GM21381 (cell line): ENCODE results near the gene C10orf67.
"Not testable (repeated sequence)": the region's sequence is repeated elsewhere in the genome, so short reads cannot be mapped to it uniquely, and the experiment has no call there.

Experiments
- ATAC-seq: cut with Tn5 transposase; IDR thresholded peaks from one replicate; pipeline ENCODE4 v1.9.1; 2021; ENCODE audit warnings: mild to moderate bottlenecking, moderate library complexity; ENCODE audit not compliant: unreplicated experiment

The C10orf67 gene

DNA sequence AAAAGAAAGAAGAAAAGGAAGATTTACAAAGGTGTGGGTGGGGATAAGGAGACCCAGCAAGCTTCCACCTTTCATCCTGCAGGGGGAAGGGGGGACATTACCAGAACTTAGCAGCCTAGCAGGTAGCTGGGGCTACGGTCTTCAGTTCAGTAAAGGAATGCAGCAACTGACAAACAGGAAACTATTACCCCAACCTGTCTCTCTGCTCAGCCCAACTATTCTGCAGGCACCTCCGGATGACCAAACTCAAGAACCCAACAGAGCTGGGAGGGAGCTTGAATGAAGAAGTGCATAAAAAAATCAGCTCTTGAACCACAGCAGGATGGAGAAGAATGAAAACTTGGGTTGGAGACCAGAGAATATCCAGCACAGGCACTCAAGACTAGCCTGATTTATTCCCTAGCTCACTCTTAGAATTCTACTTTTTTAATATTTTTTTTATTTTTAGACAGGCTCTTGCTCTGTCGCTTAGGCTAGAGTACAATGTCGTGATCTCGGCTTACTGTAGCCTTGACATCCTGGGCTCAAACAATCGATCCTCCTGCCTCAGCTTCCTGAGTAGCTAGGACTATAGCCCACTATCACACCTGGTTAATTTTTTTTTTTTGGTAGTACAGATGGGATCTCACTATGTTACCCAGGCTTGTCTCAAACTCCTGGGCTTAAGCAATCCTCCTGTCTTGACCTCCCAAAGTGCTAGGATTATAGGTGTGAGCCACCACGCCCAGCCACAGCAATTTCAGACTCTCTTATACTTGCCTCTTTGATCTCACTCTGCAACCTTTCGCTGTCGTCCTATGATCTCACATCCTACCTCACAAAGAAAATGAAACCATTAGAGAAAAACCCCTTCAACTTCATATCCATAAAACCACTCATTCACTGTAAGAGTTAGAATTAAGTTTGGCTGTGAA lies 18.5 kb upstream of the C10orf67 start:
- peak; percentile 34 for ATAC-seq

DNA sequence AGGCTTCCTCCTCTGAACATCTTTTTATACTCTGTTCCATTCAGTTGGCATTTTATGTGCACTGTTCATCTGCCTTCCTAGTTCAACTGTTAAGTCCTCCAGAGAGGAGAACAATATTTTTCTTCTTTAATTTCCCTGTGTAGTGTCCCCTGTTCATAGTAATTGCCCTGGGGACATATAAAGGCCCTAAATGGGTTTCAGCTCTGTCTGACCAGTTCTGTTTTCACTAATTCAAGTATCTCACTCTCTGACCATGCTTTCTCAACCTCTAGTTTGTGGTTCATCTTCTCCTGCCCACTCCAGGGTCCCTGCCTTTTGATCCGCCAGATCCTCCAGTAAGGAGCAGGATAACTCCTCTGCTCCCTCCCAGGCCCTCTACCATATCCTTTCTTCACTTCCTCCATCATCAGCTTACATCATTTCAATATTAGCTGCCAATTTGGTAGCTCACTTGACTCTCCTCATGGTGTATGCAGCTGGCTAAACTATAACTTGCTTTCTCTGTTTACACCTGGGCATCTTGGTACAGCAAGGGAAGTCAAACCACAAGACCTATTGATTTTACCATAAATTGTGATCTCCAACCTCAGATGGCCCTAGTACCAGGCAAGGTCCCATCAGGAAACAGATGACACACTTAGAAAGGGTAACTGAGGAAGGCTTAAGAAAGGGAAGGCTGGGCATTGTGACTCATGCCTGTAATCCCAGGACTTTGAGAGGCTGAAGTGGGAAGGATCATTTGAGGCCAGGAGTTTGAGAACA lies 17.7 kb upstream of the C10orf67 start:
- peak; percentile 53 for ATAC-seq

DNA sequence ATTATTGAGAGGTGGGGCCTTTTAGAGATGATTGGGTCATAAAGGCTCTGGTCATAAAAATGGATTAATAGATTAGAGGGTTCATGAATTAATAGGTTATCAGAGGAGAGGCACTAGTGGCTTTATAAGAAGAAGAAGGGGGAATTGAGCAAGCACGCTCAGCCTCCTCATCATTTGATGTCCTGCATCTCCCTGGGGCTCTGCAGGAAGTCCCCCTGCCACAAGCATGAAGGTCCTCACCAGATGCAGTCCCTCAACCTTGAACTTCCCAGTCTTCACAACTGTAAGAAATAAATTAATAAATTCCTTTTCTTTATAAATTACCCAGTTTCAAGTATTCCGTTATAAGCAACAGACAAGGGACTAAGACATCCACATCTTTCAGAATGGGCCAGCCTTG lies 17.1 kb upstream of the C10orf67 start:
- no peak for ATAC-seq

DNA sequence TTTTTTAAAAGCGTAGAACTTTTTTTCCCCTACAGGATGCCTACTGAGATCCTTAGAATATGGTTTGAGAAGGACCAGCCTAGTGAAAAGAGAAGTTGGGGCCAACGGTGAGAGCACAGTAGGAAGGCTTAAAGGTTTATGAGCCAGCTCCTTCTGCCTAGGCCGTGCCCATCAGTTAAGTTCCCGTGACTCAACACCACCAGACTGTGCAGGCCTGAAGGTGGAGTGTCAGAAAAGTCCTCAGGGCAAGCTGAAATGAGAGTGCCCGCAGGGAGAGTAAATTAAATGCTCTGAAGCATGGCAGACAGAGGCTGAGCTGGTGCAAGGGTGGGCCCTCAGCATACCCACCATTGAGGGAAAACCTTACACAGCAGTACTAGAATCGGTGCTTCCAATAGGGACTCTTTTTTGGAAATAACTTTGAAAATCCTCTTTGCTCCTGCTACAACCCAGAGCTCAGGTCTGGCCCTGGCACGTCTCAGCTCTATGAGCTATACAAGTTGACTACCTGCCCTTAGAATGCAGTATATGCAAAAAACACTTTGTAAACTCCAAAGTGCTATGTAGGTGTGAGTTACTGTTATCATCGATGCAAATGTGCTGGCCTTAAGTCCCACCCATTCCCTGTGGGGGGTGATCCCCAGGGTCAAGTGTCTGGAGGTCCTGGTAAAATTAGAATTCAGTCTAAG lies 15.2 kb upstream of the C10orf67 start:
- no peak for ATAC-seq

DNA sequence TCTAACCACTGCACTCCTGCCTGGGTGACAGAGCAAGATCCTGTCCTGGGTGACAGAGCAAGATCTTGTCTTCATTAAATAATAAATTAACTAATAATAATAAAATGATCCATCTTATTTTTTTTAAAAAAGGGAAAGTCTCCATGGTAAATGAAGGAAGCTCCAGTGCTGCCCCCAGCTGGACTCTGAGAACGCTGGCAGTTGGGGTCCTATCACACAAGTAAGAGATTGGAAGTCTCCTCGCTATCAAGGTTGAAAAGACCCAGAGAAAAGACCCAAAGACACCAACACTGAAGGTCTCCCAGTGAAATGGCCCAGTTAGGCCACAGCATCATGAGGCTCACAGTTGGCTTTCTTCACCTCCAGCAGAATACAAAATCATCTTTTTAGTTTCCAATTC lies 13.8 kb upstream of the C10orf67 start:
- no peak for ATAC-seq

DNA sequence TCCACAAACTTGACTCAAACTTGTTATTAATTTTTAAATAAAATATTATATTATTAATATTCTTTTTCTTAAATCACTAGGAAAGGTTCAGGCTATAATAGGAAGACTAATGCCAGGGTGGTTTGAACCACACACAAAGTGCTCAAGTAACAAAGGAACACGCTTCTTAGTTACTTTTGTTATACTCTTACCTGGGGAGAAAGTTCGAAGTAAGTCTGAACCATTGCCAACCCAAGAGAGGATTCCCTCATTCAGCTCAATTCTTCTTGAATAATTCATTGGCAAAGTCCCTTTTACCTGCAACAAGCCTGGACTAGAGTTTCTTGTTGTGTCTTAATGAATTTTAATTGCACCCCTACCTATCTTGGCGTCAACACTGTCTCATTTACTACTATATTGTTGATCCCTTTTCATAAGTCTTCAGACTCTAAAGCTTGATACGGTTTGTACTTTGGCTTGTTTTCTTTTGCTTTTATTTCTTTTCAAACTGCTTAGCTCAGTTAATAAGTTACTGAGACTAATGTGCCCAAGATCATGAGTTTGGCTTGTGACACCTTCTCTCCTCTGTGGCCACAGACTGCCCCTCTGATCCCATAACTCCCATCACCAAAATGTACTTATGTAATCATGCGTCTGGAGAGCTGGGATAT lies 10.2 kb upstream of the C10orf67 start:
- ATAC-seq = no peak

DNA sequence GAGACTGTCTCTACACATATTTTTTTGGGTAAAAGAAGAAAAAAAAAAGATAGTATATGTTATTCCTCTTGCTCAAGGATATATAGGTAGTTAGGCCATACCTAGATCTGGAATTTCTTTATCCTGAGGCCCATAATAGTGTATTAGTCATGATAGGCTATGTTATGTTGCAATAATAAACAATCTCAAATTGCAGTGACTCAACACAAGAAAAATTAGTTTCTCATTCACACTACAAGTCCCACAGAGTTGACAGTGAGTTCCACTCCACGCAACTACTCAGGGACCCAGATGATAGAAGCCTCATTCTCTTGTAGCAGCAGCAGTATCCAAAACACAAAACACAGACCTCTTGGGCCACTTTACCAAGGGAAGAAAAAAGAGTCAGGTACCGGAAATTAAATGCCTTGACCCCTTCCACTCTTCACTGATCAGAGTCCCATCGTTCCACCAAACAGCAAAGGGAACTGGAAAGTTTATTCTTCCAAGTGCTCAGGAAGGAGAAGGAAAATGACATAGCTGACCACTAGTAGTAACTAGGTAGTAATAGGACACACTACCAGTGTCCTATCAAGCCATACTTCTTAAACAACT lies 7.4 kb upstream of the C10orf67 start:
- ATAC-seq = no peak

DNA sequence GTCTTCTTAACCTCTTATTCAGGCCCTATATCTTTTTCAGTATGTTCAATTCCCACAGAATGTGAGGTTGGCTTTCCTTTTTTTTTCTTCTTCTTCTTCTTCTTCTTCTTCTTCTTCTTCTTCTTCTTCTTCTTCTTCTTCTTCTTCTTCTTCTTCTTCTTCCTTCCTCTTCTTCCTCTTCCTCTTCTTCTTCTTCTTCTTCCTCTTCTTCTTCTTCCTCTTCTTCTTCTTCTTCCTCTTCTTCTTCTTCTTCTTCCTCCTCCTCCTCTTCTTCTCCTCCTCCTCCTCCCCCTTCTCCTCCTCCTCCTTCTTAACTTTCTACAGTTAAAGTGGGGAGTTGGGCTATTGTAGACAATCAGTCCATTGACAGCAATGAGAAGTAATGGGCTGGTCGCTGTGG lies 6.1 kb upstream of the C10orf67 start:
- ATAC-seq = not testable (repeated sequence)

DNA sequence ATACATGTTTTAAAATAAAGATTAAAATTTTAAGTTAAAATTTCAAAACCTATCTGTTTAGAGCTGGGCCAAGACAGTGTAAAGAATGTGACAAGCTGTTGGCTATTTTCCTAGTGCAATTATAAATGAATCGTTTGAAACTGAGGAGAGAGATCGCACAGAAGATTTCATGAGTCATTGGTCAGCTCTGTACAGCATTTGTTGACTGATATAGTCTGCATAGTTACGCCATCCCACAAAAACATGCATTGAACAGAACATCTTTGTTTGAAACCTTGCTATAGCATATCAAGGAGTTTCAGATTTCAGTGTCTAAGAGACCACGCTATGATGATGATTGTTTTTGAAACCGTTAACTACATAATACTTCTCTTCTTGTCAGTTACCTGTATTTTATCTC lies 1.3 kb upstream of the C10orf67 start:
- ATAC-seq = no peak

DNA sequence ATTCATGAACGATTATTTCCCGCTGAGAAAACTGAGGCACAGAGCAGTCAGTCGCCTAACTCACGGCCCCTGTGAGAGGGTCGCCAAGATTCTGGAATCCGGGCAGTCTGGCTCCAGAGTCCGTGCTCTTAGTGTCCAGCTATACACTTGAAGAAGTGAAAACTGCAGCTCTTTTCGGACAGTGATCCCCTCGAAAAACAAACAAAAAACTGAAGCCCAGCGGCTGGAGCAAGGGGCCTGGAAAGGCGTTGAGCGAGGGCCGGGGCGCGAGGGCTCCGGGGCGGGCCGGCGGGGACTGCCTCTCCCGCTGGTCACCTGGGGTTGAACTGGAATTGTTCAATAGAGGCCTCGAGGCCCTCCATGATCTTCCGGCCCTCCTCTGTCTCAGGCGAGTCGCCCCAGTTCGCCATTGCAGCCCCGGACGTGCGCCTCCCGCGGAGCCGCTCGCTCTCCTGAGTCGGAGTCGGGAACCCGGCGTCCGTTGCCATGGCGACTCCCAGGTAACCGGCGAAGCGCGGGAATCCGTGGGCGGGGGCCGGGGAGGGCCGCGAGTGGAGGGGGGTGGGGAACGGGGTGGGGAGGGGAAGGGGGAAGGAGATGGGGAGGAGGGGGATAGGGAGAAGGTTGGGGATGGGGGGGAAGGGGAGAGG lies 881 bp downstream of the C10orf67 start:
- no peak for ATAC-seq

DNA sequence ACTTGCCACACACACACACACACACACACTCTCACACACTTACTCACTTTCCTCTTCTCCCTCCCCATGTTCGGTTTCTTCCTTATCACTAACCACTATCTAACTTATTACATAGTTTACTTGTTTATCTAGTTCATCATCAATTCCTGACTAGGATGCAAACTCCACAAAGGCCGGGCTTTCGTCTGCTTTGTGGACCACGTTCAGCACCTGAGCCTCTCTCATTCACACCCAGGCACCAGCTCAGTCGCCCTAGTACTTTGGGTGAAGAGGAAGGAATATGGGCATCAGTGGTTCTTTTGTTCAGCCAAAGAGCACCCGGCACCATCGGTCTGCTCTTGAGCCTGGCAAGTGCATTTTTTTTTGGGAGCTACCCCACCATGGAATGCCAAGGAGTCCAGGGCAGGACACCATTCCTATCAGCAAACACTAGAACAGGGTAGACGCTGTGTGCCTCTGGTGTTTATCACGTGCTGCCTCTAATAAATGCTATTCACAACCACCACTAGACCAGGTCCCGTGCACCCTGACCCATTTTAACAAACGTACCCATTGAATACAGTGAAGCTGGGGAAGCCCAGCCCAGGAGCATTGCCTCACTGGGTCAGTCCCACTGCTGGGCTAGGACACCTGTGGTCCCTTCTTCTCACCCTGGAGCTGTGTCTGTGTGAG lies 2.2 kb downstream of the C10orf67 start:
- ATAC-seq = no peak

DNA sequence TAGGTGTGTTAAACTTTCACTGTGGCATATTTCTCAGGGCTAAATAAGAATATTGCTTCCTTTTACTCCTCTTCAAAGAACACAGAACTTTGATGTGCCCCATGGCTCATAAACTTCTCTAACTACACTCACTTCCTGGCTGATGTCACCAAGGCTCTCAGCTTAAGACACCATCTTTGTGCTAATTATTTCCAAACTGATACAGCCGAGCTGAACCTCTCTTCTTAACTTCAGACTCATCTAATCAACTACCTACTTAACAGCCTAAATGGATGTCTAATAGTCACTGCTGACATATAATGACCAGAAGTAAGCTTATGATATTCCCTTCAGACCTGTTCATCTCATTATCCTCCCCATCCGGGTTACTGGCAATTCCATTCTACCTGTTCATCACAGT lies 3.6 kb downstream of the C10orf67 start:
- no peak for ATAC-seq

DNA sequence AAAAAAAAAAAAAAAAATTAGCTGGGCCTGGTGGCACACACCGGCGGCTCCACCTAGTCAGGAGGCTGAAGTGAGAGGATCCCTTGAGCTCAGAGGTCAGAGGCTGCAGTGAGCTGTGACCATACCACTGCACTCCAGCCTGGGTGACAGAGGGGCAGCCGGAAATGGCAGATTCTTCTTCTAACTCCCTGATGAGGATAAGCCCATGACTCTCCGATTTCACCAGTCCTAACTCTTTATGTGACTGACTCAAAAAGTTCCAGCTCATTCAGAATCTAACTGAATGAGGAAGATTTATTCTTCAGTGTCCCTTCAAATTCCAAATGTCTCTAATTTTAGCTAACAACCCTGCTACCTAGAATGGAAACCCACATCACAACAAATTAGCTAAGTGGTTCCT lies 4.2 kb downstream of the C10orf67 start:
- no peak for ATAC-seq

DNA sequence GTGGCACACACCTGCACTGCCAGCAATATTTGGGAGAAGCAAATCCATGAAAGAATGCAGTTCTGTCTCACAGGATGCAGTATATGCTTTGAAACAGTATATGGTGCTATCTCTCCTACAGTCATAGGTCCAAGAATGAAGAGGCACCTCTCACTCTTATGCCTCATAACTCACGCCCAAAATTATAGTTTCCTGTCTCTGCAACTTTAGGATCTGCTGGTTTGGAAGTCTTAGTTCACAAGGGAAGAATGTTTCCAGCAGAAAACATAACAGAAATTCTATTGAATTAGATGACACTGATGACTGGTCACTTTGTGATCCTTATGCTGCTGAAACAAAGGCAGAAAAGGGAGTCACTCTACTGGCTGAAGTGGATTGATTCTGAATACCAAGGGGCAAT lies 5.7 kb downstream of the C10orf67 start:
- ATAC-seq = no peak

DNA sequence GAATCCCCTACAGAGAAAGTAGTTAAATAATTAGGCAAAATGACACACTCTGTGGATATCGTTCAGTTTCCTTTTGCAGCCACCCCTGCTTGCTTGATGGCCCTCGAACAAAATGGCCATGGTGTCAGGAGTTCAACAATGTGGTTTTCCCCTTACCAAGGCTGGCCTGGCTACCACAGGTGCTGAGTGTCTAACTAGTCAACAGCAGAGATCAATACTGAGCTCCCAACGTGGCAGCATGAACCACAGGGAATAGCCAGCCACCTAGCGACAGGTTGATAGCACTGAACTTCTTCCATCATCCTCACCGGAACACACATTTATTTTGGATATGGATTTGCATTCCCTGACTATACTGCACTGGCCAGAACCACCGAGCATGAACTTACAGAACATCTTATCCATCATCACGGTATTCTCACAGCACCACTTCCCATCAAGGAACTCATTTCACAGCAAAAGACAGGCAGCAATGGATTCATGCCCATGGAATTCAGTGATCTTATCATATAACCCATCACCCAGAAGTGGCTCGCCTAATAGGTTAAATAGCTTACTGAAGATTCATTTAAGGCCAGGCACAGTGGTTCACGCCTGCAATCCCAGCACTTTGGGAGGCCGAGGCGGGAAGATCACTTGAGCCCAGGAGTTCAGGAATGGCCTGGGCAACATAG lies 6.3 kb downstream of the C10orf67 start:
- ATAC-seq = no peak

DNA sequence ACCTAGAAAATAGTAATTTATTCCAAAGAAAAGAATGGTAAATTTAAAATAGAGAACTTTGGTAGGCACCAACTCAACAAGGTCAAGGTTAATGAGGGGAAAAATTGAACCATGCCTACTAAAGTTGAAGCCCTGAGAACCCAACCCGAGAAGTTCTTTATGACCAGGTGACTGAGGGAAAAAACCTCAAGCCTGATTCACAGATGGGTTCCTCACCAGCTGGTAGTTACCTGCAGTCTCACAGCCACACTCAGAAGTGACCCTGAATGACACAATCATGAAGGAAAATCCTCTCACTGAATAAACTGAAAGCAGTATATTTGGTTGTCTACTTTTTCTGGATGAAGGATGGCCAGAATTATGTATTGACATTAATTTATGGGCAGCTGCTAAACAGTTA lies 7.0 kb downstream of the C10orf67 start:
- peak; percentile 38 for ATAC-seq

DNA sequence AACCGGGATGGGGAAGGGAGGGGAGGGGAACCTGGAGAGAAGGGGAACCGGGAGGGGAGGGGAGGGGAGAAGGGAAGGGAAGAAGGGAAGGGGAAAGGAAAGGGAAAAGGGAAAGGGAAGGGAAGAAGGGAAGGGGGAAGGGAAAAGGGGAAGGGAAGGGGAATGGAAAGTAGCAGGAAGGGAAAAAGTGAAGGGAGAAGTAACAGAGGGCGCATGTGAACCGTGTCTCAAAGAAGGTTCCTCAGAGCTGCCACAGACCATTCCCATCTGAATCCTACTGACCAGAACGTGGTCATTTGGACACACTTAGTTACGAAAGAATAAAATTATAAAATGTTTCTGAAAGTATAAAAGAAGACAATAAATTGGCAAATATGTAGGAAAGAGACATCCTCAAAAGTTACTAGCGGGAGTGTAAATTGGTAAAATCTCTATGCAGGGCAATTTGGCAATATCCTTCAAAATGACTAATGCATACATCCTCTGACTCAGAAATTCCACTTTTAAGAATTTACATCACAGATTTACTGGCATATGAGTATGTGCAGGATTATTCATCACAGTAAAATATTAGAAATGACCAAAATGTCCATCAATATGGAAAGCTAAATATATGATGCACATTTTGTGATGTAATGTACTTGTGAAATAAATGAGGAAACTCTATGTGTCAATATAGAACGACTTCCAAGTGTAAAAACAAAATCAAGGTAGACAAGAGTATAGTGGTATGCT lies 12.9 kb downstream of the C10orf67 start:
- no peak for ATAC-seq

DNA sequence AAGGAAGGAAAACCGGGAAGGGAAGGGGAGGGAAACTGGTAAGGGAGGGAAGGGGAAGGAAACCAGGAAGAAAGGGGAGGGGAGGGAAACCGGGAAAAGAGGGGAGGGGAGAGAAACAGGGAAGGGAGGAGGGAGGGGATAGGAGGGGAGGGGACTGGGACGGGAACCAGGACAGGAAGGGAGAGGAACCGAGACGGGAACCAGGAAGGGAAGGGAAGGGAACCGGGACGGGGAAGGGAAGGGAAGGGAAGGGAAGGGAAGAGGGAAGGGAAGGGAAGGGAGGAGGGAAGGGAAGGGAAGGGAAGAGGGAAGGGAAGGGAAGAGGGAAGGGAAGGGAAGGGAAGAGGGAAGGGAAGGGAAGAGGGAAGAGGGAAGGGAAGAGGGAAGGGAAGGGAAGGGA lies 13.6 kb downstream of the C10orf67 start:
- no peak for ATAC-seq
